Measurements from ENCODE around the gene COPA.

DNA sequence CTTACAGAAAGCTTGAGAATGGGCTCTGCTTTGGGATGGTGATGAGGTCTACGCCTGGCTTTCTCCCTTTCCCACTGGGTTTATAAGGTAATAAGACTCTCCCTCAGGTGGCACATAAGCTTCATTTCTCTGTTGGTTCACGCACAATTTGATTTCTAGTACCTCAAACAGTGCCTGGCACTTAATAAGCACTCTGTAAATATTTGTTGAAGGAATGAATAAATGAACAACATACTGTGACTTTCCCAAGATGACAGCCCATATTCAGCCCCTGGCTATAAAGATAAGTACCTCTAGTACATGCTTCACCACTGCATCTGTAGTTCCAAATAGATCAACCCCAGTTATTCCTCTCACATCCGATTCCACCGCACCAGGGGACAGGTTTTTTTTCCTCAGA, 17.8 kb downstream of the COPA start:
- TF ChIP-seq, protein P1, sequence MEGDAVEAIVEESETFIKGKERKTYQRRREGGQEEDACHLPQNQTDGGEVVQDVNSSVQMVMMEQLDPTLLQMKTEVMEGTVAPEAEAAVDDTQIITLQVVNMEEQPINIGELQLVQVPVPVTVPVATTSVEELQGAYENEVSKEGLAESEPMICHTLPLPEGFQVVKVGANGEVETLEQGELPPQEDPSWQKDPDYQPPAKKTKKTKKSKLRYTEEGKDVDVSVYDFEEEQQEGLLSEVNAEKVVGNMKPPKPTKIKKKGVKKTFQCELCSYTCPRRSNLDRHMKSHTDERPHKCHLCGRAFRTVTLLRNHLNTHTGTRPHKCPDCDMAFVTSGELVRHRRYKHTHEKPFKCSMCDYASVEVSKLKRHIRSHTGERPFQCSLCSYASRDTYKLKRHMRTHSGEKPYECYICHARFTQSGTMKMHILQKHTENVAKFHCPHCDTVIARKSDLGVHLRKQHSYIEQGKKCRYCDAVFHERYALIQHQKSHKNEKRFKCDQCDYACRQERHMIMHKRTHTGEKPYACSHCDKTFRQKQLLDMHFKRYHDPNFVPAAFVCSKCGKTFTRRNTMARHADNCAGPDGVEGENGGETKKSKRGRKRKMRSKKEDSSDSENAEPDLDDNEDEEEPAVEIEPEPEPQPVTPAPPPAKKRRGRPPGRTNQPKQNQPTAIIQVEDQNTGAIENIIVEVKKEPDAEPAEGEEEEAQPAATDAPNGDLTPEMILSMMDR (IDR thresholded peaks at IDR 0.05): no peak
- TF ChIP-seq POLR2A (IDR thresholded peaks at IDR 0.05): no peak
